ENCODE measurements around the gene NPAS2. TPM values are rescaled to one million over a fixed set of nuclear protein-coding genes. Genes with fewer than 3 reads are reported as not detected.

Gene NPAS2
- total RNA-seq, 1 experiment from 2014 or later: 12.4 TPM

- DNase-seq (ENCODE audit: low read depth): no peak
These were observed 26.7 kb upstream of the NPAS2 start for GRCh38 chr2:100793220-100793619.

DNA sequence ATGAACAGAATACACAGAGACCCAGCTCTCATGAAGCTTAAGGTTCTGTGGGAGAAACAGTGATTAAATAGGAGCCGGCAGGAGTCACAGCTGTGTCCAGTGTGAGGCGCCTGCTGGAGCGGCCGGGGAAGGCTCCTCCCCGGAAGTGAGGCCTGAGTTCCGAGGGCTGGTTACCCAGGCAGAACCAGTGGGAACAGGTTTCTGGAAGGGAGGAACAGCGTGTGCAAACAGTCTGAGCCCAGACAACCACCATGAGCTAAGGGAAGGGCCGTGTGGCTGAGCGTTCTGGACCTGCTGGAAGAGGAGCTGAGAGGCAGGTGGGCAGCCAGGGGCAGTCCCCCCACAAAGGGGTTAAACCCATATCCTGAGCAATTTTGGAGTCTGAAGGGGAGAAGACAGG is 26.0 kb upstream of the NPAS2 start:
- DNase-seq (ENCODE audit: low read depth): no peak

DNA sequence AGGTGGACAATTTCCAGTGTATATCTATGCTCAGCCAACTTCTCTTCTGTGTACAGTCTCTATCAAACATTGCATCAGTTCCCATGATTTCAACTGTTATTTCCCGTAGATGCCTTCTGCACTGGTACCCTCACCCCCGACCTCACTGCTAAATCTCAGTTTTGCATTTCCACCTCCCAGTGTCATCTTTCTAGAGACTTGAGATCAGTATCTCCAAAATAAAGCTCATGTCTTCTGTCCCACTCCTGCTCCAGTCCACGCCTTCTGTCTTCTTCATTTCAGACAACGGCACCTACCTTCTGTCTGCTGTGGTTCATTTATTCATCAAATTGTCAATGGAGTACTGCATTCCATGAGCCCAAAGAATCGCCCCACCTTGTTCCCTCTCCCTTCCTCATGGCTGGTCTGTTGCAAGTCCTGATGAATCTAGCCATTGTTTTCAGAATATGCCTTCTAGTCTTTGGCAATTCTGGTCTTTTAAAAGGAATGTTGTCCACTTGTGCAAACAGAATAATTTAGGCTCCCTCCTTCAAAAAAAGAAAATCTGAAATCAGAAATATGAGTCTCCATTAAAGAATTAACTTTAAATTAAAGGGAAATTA is 23.3 kb upstream of the NPAS2 start:
- no peak for DNase-seq (ENCODE audit: low read depth)

DNA sequence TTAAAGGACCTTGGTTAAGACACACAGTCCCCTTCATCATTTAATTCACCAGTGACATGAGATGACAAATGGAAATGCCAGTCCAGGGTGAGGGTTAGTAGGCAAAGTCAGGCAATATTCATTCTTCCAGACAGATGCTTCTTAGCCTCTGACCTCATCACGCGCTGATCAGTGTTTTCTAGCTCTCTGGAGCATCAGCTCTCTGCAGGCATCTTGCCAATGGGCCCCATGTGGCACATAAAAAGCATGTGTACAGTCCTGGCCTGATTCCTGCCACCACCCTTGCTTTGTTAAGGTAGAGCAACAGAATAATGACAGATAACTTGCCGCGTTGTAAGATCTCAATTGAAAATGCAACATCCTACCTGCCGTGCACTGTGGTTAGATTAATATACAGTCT is 20.3 kb upstream of the NPAS2 start:
- DNase-seq (ENCODE audit: low read depth): peak; percentile 32

GRCh38 chr2:100800915-100801314 is 19.0 kb upstream of the NPAS2 start:
- no peak for DNase-seq (ENCODE audit: low read depth)

DNA sequence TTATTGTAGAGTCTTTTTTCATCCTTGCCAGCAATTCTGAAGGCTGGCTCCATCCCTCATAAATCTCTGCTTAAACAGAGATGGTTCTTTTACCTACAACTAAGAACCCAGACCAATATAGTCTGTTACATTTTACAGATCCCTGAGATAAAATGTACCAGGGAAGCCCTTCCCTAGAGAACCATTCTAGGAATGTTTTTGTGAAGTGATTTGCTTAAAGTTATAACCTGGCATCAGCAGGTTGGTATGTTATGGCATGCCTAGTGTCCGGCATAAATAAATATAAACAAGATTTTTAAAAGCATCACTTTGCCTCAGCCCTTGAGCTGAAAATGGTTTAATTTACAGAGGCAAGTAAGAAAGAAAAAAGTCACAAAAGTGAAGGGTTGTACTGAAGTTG is 18.5 kb upstream of the NPAS2 start:
- DNase-seq (ENCODE audit: low read depth): no peak

DNA sequence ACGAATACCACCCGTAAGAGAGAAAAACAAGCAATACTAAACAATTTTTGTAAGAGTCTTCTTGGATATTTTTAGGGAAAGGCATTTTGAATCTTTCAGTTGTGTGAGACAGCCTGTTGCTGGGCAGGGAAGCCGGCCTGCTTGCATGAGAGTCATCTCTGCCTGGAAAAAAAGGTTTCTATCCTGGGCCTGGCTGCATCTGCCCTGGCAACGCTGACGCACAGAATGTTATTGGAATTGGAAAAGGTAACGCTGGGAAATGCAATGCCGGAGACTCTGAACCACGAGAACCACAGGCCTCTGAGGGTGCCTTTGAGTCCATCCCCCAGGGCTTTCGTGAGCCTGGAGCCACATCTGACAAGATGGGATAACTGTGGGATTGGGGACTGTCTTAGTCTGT is 17.9 kb upstream of the NPAS2 start:
- DNase-seq (ENCODE audit: low read depth): peak; percentile 31

DNA sequence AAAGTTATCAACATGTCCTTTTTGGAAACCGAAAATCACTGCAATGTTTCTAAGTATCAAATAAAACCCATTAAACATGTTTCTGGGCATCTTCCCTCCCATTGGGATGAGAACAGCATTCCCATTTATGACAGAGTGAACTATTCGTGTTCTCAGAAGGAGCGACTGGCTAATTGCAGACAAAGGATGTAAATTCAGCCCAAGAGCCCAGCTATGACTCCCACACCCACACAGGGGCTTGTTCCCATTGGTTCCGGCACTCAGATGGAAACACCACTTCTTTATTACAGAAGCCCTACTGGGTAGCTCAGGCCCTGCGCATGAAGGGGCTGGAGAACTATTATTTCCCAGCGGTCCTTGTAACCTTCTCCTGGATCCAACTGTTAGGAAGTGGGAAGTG is 16.6 kb upstream of the NPAS2 start:
- no peak for DNase-seq (ENCODE audit: low read depth)

DNA sequence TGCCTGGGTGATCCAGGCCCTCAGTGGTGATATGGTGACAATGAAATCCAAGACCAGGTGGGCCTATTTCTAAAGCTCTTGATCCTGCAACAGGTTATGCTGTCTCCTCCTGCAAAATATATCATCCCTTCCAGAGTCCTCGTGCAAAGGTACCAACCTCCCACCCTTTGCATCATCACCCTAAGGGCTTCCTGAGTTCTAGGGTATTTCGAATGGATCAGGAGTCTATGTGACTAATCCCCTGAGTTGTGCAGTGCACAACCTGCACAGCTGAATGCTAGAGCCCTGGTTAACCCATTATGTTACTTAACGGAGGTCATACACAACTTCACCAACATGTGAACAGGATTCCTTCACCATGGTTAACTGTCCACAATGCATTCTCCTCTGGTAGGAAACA is 13.4 kb upstream of the NPAS2 start:
- DNase-seq (ENCODE audit: low read depth): no peak

- DNase-seq (ENCODE audit: low read depth): no peak
These were observed 12.2 kb upstream of the NPAS2 start for GRCh38 chr2:100807707-100808106.

DNA sequence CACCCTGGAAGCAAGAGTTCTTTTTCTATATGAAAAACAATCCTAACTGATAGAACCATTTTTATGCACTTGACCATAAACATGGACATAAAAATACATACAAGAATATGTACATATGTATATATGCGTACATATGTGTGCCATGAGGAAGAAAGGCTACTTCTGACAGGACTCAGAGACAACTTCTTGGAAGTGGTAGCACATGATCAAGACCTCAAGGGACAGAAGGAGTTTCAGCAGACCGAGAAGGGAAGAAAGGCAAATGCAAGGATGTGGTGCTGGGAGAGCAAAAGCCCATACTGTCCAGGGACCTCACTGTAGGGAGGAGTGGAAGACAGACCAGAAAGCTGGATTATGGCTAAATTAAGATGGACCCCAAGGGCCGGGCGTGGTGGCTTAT is 11.4 kb upstream of the NPAS2 start:
- no peak for DNase-seq (ENCODE audit: low read depth)

- no peak for DNase-seq (ENCODE audit: low read depth)
These were observed 10.4 kb upstream of the NPAS2 start for GRCh38 chr2:100809506-100809905.

DNA sequence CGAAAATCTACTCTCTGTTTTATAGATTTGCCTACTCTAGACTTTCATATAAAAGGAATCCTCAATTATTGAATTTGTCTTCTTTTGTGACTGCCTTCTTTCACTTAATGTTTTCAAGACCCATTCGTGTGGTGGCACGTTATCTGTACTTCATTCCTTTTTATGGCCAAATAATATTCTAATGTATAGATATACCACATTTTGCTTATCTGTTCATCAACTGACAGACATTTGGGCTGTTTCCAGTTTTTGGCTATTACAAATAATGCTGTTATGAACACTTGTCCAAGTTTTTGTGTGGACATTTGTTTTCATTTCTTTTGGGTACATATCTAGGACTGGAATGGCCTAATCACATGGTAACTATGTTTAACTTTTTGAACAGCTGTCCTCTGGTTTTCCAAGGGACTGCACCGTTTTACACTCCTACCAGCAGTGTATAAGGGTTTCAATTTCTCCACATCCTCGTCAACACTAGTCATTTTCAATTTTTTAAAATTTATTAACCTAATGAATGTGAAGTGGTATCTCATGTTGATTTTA is 9.3 kb upstream of the NPAS2 start:
- DNase-seq (ENCODE audit: low read depth): peak; percentile 58

DNA sequence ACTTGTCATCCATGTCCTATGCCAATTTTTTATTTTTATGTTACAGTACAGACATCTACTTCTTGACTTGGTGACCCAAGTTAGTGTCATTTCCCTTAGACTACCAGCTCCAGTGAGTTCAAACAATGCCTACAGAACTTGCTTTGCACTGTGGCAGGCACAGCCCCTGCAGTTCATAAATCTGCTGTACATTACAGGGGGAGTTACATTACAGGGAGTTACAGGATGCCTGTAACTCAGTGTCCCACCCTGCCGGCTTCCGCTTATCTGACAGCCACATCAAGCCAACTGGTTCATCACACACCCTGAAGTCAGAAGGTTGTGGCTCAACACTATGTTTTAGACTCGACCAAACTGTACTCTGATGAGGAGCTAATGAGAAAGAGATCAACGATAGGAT is 7.8 kb upstream of the NPAS2 start:
- DNase-seq (ENCODE audit: low read depth): no peak

GRCh38 chr2:100812573-100812972 is 7.4 kb upstream of the NPAS2 start:
- DNase-seq (ENCODE audit: low read depth): no peak

GRCh38 chr2:100813527-100813926 is 6.4 kb upstream of the NPAS2 start:
- peak; percentile 68 for DNase-seq (ENCODE audit: low read depth)

- no peak for DNase-seq (ENCODE audit: low read depth)
These were observed 5.9 kb upstream of the NPAS2 start for GRCh38 chr2:100814043-100814442.

GRCh38 chr2:100814453-100814852 is 5.5 kb upstream of the NPAS2 start:
- DNase-seq (ENCODE audit: low read depth): no peak

GRCh38 chr2:100817388-100817985 is 2.5 kb upstream of the NPAS2 start:
- no peak for DNase-seq (ENCODE audit: low read depth)

DNA sequence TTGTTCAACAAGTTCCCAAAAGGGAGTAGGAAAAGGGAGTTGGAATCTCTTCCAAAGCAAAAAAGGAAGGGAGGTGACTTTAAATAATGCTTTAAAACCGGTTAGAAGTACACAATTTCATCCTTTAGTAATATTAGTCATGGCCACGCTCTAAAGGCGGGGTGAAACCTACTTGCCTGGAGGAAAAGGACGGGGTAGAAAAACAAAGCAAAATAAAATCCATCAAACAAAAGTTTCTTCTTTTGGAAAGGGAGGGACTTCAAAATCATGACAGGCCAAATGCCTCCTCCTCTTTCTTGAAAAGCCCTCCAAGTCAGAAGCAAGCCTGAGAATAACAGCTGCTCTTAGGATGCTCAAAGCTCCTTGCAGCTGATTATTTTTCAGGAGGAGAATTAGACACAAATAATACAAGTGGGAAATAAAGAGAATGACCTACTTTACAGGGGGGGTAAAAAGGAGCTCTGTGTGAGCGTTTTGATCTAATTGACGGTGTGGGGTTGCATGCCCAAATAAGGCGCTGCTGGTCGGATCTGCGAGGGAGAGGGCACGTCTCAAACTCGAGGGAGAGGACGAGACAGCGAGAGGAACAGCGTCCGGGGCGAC is 1.8 kb upstream of the NPAS2 start:
- peak; percentile 48 for DNase-seq (ENCODE audit: low read depth)

DNA sequence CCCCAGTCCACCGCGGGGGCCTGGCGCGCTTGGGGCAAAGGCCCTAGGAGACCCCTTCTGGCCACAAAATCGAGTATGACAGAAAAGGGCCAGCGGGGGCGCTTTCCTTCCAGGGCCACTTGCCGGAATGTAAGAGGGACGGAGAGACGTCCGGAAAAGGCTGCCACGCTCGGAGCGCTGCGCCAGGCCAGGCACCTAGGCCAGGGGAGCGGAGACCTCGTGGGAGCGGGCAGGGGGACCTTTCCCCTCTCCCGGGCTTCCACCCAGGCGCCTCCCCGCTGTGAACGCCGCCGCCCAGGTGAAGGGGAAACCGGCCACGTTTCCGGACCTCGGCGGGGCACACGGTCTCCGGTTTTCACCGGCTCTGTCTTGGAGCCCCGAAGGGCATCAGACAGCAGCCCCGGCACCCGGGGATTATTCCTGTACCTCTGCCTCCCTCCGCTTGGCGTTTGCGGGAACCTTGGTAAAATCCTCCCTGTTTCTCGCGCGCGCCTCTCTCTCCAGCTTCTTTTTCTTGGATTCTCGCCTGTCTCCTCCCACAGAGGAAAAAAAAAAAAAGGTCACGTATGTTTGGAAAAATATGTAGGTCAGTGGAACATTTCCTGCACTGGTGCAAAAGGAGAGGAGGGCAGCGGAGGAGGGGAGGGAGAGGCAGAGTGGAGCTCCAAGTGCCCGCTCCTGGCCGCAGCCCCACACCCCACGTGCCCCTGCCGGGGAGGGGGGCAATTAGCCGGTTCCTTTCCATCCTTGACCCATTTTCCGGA is 1.2 kb upstream of the NPAS2 start:
- peak; percentile 71 for DNase-seq (ENCODE audit: low read depth)

DNA sequence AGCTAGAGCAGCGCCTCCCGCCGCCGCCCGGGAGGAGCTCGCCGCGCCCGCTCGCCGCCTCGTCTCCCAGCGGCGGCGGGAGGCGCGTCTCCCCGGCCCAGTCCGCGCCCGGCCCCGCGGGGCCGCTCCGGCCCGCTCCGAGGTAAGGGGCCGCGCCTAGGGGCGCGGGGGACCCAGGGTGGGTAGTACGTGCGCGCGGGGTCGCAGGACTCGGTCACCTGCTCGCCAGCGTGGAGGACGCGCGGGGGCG is 259 bp downstream of the NPAS2 start:
- no peak for DNase-seq (ENCODE audit: low read depth)
